ENCODE data around the gene GDAP2. TPM values are rescaled to one million over a fixed set of nuclear protein-coding genes. Genes with fewer than 3 reads are reported as not detected.

The GDAP2 gene
- total RNA-seq, 1 experiment from 2014 or later = 38.1 TPM

DNA sequence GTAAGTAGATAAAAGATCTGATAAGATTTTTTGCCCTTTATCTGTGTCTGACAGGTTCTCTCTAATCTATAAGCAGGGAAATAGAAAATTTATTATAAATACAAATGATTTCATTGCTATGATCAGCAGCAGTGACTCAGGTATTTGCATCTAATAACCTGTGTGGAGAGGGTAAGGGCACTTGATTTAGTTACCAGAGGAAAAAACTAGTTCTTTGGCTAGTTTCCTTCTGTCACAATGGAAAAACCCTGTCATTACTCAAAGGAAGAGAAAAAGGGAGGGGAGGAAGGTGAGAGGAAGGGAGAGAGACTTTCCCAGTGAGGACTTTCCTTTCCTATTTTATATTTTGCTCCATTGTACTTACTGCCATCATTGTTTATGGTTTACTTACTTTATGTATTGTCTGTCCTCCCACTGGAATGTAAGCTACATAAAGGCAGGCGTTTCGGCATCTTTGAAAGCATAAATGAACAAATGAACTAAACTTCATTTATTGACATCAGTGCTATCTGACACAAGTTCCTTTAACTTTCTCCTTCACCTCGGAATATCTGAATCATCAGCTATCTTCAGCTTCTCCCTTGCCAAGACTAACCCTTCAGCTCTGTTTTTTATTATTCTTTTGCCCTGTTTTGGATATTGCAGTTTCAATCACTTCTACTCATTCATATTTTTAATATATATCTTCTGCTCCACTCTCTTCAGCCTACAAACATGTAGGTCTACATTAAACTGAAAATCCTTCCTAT lies 35.0 kb upstream of the GDAP2 start:
- Histone ChIP-seq H3K4me1 (replicated peaks; ENCODE audit: insufficient read depth) (no peaks in the 10 kb centered on the region), H3K4me2 (no peak overlapping the region), H3K27ac (no peak overlapping the region), H3K27me3 (ENCODE audit: insufficient read depth, low read depth) (no peaks in the 10 kb centered on the region), H4K20me1 (ENCODE audit: insufficient read depth) (no peaks in the 10 kb centered on the region), H3K9me2 (ENCODE audit: insufficient read depth) (no peaks in the 10 kb centered on the region), H2AFZ (no peak overlapping the region), H3K9me3 (ENCODE audit: insufficient read depth, low read depth) (no peaks in the 10 kb centered on the region), H3K4me3 (no peak overlapping the region), H3K79me2 (ENCODE audit: low read depth) (no peaks in the 10 kb centered on the region), H3K36me3 (ENCODE audit: low read depth) (peaks cover 16% of the 10 kb centered on the region), H3F3A (ENCODE audit: insufficient read depth, low read depth) (0 out of 2 replicates have a peak, but pooled peaks cover 6% of the 10 kb centered on the region)
- DNase-seq = no peak
- ChIA-PET POLR2A (ENCODE audit: unreplicated experiment) (no interaction called here), CTCF (no interaction called here)
- no peak for TF ChIP-seq EZH2 (IDR thresholded peaks at IDR 0.05; ENCODE audit: low read depth)
- TF ChIP-seq, protein P1, sequence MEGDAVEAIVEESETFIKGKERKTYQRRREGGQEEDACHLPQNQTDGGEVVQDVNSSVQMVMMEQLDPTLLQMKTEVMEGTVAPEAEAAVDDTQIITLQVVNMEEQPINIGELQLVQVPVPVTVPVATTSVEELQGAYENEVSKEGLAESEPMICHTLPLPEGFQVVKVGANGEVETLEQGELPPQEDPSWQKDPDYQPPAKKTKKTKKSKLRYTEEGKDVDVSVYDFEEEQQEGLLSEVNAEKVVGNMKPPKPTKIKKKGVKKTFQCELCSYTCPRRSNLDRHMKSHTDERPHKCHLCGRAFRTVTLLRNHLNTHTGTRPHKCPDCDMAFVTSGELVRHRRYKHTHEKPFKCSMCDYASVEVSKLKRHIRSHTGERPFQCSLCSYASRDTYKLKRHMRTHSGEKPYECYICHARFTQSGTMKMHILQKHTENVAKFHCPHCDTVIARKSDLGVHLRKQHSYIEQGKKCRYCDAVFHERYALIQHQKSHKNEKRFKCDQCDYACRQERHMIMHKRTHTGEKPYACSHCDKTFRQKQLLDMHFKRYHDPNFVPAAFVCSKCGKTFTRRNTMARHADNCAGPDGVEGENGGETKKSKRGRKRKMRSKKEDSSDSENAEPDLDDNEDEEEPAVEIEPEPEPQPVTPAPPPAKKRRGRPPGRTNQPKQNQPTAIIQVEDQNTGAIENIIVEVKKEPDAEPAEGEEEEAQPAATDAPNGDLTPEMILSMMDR (conservative IDR thresholded peaks at IDR 0.05) = no peak
- intact Hi-C loops (cut with micrococcal nuclease; ENCODE audit: unreplicated experiment) = no loop called here
- BruUV-seq (replicated peaks) = no TSS peak

DNA sequence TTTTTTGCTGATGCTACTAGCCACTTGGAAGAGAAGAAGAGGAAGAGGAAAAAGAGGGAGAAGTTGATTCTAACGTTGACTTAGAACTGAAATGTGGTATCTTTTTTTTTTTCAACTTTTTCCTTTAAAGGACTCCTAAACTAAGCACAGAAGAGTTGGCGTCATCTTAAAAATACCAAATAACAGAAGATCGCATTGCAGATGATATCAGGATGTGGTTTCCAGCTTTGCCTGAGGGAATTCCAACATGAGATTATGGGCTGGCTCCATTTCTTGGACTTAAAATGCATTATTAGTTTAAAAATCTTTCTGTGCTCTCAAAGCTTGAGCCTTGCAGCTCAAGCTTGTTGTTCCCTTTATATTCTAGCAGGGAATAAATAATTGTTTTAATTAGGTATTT lies 29.9 kb upstream of the GDAP2 start:
- Histone ChIP-seq H3K4me3 (no peak overlapping the region), H3K79me2 (ENCODE audit: low read depth) (no peaks in the 10 kb centered on the region), H4K20me1 (ENCODE audit: insufficient read depth) (0 out of 2 replicates have a peak, but pooled peaks cover 1% of the 10 kb centered on the region), H3K9me3 (ENCODE audit: insufficient read depth, low read depth) (no peaks in the 10 kb centered on the region), H3K4me2 (no peak overlapping the region), H3K4me1 (replicated peaks; ENCODE audit: insufficient read depth) (no peaks in the 10 kb centered on the region), H3F3A (ENCODE audit: insufficient read depth, low read depth) (peaks cover 4% of the 10 kb centered on the region; the same call in 1 of the 2 replicates), H3K9me2 (ENCODE audit: insufficient read depth) (no peaks in the 10 kb centered on the region), H2AFZ (no peak overlapping the region), H3K36me3 (ENCODE audit: low read depth) (peaks cover 63% of the 10 kb centered on the region), H3K27me3 (ENCODE audit: insufficient read depth, low read depth) (no peaks in the 10 kb centered on the region), H3K27ac (no peak overlapping the region)
- intact Hi-C loops (cut with micrococcal nuclease; ENCODE audit: unreplicated experiment) = no loop called here
- ChIA-PET POLR2A (ENCODE audit: unreplicated experiment) (no interaction called here), CTCF (no interaction called here)
- TF ChIP-seq, protein P1 (conservative IDR thresholded peaks at IDR 0.05) = no peak
- TF ChIP-seq EZH2 (IDR thresholded peaks at IDR 0.05; ENCODE audit: low read depth) = no peak
- no TSS peak for BruUV-seq (replicated peaks)
- DNase-seq = no peak

DNA sequence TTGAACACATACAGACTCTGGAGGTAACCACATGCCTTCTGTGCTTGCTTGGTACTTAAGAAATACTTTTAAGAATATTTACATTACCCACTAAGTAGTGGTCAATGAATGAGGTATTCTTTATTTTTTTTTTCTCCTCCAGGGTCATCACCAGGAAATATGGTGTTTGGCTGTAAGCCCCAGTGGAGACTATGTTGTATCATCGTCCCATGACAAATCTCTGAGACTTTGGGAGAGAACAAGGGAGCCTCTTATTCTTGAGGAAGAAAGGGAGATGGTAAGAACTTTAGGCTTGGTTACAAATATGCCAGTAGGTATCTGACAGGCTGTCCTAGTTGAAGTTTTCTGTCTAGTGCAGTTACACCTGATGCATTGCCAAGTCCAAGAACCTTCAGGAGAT lies 23.0 kb upstream of the GDAP2 start:
- no peaks in the 10 kb centered on the region for H3K79me2 ChIP-seq (ENCODE audit: low read depth)
- no peak overlapping the region for H2AFZ ChIP-seq
- H3K4me1 ChIP-seq (replicated peaks; ENCODE audit: insufficient read depth) = no peaks in the 10 kb centered on the region
- peaks cover 4% of the 10 kb centered on the region; the same call in 1 of the 2 replicates for H3F3A ChIP-seq (ENCODE audit: insufficient read depth, low read depth)
- POLR2A ChIA-PET (ENCODE audit: unreplicated experiment) = no interaction called here
- no peaks in the 10 kb centered on the region for H3K9me3 ChIP-seq (ENCODE audit: insufficient read depth, low read depth)
- no TSS peak for BruUV-seq (replicated peaks)
- H3K4me3 ChIP-seq = no peak overlapping the region
- H4K20me1 ChIP-seq (ENCODE audit: insufficient read depth) = 0 out of 2 replicates have a peak, but pooled peaks cover 5% of the 10 kb centered on the region
- no peak for TF ChIP-seq EZH2 (IDR thresholded peaks at IDR 0.05; ENCODE audit: low read depth)
- CTCF ChIA-PET = no interaction called here
- peaks cover 93% of the 10 kb centered on the region for H3K36me3 ChIP-seq (ENCODE audit: low read depth)
- intact Hi-C loops (cut with micrococcal nuclease; ENCODE audit: unreplicated experiment) = no loop called here
- H3K27ac ChIP-seq = no peak overlapping the region
- DNase-seq = no peak
- H3K27me3 ChIP-seq (ENCODE audit: insufficient read depth, low read depth) = no peaks in the 10 kb centered on the region
- H3K9me2 ChIP-seq (ENCODE audit: insufficient read depth) = no peaks in the 10 kb centered on the region
- no peak overlapping the region for H3K4me2 ChIP-seq
